NCI-H1092 treated with DMSO at 0.1 percent for 48 hours (cell line): ENCODE data around the gene MRPL24.

Source experiments
- DNase-seq: peaks from one replicate; lab custom pipeline; 2025; lab: John Stamatoyannopoulos, UW

Gene MRPL24

GRCh38 chr1:156709757-156710489 is 31.0 kb downstream of the MRPL24 start:
- DNase-seq = peak; percentile 65

- DNase-seq = no peak
These were observed 31.9 kb downstream of the MRPL24 start for GRCh38 chr1:156709031-156709430.

GRCh38 chr1:156708218-156708661 is 32.6 kb downstream of the MRPL24 start:
- no peak for DNase-seq

- no peak for DNase-seq
These were observed 33.3 kb downstream of the MRPL24 start for GRCh38 chr1:156707417-156708217.

GRCh38 chr1:156706657-156707416 is 34.1 kb downstream of the MRPL24 start:
- DNase-seq = no peak

- DNase-seq = peak; percentile 50
These were observed 34.8 kb downstream of the MRPL24 start for GRCh38 chr1:156705918-156706656.

GRCh38 chr1:156705321-156705917 is 35.5 kb downstream of the MRPL24 start, which contains the start of gene CRABP2:
Gene CRABP2 (minus strand): TSS chr1:156705583. CDS start chr1:156705446, 137 bp downstream.
- peak; percentile 50 for DNase-seq

- DNase-seq = no peak
These were observed 36.0 kb downstream of the MRPL24 start for GRCh38 chr1:156704930-156705320.

GRCh38 chr1:156704166-156704711 is 36.6 kb downstream of the MRPL24 start:
- no peak for DNase-seq

GRCh38 chr1:156703741-156704140 is 37.1 kb downstream of the MRPL24 start:
- peak; percentile 19 for DNase-seq

- DNase-seq = no peak
These were observed 37.6 kb downstream of the MRPL24 start for GRCh38 chr1:156703336-156703735.

- no peak for DNase-seq
These were observed 40.0 kb downstream of the MRPL24 start for GRCh38 chr1:156700736-156701531.

GRCh38 chr1:156698995-156699394 is 41.9 kb downstream of the MRPL24 start:
- no peak for DNase-seq

- no peak for DNase-seq
These were observed 43.4 kb downstream of the MRPL24 start for GRCh38 chr1:156697481-156697880.

GRCh38 chr1:156696755-156697154 is 44.1 kb downstream of the MRPL24 start:
- no peak for DNase-seq

GRCh38 chr1:156694690-156694962 is 46.3 kb downstream of the MRPL24 start:
- no peak for DNase-seq

- no peak for DNase-seq
These were observed 46.8 kb downstream of the MRPL24 start for GRCh38 chr1:156693848-156694689.

- DNase-seq = peak; percentile 18
These were observed 47.7 kb downstream of the MRPL24 start for GRCh38 chr1:156692925-156693847.
